Mesenteric fat pad (tissue), 1 donor: ENCODE results near the gene CD79A. TPM values are rescaled to one million over a fixed set of nuclear protein-coding genes. Genes with fewer than 3 reads are reported as not detected.
"Not testable (repeated sequence)": the region's sequence is repeated elsewhere in the genome, so short reads cannot be mapped to it uniquely, and the experiment has no call there.

Source experiments
- DNase-seq: peaks from one replicate; pipeline ENCODE4 v3.0.0-alpha.2; 2020; ENCODE audit warnings: low spot score
- total RNA-seq: library from RNA; stranded (reverse); fragmentation: NEBNext Ultra II Directional; extraction: Animal tissue kit (Norgen Biotek cat#: 25700); gene quantifications from one replicate; pipeline ENCODE4 v1.2.1, GENCODE V29; 2021
- donor health status: DM: yes; HTN: yes; CAD: no.

The CD79A gene
- total RNA-seq, 1 donor from 2014 or later = 0.61 TPM

DNA sequence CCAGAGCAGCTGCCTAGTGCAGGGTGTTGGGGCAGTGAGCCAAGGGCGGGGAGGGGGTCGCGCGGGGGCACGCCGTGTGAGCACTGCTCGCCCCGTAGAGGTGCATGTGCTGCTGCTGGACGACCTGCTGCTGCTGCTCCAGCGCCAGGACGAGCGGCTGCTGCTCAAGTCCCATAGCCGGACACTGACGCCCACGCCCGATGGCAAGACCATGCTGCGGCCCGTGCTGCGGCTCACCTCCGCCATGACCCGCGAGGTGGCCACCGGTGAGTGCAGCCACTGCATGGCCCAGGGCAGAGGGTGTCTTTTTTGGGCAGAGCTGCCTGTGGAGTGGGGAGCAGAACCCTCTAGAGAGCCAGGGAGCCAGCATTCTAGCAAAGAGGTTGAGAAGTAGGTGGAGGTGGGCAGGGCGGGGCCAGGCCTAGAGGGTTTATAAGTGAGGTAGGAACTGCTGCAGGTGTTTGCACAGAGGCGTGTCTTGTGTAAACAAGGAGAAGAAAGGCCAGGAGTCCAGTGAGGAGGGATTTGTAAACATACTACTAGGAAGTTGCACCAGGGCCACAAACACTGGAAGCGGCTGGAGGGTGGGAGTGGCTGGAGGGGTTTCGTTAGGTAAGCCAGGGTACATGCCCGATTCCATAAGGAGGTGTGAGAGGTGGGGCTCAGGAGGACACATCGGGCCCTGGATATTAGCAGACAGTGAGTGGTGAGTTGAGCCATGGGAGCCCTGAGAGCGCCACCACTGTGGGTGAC, 27.2 kb downstream of the CD79A start:
- DNase-seq = no peak

DNA sequence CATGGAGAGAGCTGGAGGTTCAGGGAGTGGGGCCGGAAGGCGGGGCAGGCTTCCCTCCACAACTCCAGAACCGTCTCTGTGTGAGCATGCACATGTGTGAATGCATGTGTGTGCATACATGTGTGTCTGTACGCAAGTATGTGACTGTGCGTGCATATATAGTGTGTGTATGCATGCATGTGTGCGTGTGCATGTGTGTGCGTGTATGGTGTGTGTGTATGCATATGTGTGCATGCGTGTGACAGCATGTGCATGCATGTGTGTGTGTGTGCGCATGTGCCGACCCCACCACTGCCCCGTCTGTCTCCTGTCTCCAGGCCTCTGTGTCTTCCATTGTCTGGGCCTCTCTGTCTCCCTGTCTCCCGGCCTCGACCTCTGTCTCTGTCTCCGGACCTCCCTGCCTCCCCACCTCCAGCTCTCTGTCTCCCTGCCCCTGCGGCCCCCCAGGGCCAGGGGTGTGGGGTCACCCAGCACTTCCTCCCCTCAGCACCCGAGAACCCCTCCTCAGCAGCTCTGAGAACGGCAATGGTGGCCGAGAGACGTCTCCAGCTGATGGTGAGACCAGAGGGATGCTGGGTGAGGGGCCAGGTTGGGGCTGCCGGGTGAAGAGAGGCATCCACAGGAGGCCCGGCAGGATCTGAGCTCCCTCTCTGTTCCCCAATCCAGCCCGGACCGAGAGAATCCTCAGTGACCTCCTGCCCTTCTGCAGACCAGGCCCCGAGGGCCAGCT, 28.4 kb downstream of the CD79A start:
- DNase-seq = no peak

DNA sequence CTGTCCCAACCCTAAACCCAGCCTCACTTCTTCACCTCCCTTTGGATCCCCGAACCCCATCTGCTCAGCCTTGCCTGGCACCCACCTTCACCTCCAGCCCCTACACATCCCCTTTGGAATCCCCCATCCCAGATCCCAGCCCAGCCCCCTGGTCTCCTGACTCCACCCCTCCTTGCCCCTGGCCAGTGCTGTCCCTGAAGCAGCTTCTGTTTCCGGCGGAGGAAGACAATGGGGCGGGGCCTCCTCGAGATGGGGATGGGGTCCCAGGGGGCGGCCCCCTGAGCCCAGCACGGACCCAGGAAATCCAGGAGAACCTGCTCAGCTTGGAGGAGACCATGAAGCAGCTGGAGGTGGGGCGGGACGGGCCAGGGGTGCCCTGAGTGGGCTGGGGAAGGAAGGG, 29.2 kb downstream of the CD79A start:
- DNase-seq = no peak

DNA sequence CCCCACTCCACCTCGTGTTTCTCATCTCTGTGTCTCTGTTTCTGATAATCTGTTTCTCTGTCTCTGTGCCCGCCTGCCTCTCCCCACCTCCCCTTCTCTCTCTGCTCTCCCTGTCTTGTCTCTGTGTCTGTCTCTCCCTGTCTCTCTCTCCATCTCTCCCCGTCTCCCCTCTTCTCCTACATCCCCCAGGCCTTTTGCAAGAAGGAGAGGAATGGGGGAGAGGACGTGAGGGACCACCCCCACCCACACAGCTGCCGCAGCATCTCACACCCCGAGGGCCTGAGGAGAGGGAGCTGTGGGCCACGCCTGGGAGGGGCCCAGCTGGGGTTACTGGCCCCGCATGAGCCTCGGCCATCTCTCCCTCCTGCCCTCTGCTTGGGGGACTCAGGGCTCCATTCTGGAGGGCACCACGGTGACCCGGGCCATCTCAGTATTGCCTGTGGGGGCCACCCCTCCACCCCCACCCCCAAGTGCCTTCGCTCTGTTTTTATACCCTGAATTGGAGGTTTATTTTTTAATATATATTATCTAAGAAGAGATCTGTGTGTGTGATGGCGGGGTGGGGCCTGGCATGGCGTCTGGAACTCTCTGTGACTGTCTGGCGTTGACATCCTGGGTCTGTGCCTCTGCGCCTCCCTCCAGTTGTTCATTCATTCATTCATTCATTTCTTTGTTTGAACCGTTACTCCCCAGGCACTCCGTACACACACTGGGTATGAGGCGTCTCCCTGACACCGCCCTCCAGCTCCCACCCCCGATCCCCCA, 30.0 kb downstream of the CD79A start:
- DNase-seq = no peak

DNA sequence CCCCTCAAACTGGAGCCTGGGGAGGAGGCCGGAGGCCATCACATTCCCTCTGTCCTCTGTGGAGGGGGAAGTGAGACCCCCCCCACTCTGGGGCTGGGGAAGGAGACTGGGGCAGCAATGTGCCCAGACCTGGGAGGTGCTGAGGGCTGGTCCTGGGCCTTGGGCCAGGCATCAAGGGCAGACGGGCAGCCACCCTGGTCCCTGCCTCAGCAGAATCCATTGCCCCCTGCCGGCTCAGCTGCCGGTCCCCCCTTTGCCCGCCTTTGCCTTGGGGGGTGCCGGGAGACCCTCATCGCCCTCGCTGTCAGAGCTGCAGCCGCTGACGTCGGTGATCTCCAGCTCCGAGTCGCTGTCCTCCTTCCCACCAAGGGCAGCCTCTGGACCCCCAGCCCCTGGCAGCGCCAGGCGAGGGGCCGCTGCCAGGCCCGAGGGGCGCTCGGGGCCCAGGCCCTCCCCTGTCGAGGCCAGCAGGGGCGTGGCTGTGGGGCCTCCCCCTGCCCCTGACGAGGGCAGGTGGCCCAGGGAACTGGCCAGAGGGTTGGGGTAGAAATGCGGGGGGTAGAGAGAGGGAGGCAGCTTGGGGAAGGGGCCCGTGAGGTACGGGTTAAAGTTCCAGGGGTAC, 31.0 kb downstream of the CD79A start:
- no peak for DNase-seq

DNA sequence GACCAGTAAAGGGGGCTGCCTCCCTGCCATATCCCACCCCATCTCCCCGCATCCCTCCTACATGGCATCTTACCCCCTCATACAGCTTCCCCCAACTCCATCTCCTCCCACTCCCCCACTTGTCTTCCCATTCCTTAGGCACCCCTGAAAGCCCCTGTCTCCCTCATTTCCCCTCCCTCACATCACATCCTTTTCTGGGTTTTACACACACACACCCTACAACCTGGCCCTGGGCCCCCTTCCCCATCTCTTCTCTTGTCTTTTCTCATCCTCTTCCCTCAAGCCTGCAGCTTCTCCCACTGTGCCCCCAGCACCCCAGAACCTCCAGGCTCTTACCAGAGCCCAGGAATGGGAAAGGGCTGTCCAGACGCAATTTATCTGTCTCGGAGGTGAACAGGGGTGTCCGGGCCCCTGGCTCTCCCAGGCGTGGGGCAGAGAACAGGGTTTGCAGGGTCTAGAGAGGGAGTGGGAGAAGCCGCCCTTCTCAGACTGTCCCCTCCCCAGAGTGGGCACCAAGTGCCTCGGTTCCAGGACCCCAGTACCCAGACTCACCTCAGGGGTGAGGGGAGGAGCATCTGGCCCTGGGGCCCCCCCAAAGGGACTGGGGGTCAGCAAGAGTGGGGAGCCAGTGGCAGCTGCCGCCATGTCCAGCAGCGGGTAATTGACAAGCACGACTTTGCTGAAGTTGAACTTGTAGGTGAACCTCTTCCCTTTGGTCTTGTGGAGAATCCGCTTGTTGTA, 31.8 kb downstream of the CD79A start:
- no peak for DNase-seq

DNA sequence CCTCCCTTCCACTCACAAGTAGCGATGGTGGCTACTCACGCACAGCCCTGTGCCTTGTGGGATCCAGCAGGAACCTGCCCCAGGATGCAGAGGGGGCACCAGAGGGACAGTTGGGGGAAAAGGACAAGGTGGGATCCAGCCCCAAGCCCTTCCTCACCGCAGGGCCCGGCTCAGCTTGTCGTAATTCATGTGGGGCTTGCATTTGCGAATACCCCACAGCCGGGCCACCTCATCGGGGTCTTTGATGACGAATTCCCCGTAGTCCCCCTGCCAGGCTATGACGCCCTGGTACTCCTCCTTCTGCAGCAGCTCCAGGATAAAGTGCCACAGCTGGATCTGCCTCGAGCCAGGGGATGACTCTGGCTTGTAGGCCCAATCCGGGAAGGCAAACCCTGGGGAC, 32.6 kb downstream of the CD79A start:
- DNase-seq = no peak

DNA sequence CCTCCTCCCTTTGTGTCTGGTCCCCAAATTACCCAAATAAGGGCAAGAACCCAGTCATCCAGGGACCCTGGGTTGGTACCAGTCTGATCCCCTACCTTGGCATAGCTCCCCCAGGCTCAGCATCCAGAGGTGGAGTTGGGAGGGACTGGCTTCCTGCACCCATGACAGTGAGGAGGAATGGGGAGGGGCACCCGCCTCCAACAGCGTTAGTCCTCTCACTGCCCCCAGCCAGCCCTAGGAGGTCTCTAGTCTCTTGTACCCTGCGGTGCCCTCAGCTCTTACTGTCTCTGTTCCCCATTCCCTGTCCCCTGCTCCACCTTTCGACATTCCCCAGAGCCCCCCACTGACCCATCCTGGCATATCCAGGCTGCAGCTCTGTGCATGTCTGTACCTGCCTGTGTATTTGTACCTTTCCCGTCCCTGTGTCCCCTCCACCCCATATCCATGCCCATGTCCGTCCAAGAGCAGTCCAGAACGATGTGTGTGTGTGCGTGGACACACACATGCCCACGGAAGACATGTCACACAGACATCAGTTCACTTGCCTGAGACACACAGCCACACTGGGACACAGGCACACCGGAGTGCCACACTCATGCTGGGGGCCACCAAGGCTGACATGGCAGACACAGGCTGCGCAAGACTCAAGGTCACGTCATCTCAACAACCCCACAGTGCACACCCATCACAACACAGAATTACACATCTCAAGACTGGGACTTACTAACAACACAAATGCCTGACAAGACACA, 33.3 kb downstream of the CD79A start:
- no peak for DNase-seq

DNA sequence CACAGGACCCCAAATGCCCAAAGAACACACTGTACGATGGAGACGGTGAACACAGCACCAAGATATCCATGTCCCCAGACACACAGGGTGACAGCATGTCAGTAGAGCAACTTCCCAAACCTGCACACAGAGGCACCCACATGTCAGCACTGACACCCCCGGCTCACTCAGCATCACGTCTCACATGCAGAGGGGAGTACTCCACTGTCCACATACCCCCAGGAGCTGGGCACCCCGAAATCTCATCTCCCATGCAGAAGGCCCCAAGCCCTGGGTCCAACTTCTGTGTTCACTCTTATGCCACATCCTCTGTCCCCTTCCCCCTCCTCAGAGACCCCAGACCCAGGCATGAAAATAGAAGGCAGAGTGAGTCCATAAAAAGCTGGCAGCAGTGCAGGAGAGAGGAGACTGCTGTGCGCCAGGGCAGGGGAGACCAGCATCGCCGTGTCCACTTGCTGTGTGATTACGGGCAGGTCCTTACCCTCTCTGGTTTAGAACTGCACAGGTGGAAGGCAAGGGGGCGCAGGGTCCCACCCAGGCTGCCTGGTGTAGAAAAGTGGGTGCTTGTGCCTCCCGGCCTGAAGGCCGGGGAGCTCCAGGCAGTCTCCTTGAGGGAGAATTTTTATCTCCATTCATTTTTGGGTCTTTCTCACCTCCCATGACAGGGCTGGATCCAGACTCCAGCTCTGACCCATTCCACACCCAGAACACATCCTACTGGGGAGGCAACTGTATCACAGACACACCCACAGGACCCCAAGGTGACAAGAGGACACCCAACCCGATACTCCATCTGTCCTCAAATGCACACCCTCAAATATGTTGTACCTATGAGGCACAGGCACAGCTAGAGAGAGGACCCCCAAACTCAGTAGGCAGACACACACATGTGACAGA, 34.2 kb downstream of the CD79A start:
- DNase-seq = no peak

DNA sequence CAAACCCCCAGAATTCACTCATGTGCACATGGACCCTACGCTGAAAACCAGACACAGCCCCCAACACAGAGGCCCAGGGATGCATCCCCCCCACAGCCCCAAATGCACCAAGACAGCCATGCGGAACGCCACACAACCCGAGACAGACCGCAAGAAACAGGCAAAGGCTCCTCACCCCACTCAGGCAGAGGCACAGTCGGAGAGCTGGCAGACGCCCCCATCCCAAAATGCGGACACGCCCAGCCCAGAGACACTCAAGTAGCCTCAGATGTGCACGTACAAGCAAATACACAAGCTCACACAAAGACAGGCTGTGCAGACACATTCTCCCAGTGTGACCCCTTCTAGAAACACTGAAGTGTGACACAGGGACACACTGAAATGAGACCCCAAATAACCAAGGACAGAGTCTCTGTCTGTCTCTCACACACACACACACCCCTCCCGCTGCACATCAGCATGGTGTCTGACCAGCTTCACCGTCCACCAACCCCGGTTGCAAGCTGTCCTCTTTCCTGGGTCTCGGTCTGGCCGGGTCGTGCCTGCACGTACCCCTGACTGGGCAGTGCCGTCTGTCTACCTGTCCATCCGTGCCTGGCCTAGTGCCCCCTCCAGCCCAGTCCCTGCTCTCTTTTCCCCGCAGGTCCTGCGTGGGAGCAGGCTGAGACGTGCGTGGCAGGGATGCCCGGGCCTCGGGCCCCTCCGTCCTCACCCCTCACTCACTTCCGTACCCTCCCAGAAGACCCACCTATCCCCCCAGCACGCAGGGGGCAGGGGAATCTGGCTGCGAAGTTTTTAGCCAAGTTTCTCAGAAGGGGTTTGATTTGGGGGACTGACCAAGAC, 35.0 kb downstream of the CD79A start:
- DNase-seq = no peak

DNA sequence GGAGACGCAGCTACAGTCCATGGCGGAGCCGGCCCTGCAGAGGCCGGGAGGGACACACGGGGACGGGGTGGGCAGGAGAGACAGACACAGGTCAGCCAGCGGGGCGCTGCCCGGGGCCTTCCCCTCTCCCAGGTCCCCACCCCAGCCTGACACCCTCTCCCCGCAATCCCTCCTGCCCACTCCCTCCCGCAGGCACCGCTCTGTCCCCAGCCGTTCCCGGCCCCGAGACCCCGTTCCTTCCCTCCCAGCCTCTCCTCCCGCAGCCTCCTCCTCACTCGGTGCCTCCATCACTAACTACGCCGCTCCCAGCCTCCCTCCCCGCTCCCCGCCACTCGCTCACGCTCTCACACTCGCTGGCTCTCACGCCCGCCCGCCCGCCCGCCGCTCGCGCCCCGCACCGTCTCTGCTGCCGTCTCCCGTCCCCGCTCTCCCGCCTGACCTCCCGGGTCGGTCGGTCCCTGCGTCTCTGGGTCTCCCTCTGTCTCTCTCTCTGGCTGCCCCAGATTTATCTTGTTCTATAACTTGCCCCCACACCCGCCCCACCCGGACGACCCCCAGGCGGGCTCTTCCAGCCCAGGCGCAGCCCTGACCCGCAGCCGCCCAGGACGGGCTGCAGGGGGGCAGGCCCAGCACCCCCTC, 35.9 kb downstream of the CD79A start:
- no peak for DNase-seq

DNA sequence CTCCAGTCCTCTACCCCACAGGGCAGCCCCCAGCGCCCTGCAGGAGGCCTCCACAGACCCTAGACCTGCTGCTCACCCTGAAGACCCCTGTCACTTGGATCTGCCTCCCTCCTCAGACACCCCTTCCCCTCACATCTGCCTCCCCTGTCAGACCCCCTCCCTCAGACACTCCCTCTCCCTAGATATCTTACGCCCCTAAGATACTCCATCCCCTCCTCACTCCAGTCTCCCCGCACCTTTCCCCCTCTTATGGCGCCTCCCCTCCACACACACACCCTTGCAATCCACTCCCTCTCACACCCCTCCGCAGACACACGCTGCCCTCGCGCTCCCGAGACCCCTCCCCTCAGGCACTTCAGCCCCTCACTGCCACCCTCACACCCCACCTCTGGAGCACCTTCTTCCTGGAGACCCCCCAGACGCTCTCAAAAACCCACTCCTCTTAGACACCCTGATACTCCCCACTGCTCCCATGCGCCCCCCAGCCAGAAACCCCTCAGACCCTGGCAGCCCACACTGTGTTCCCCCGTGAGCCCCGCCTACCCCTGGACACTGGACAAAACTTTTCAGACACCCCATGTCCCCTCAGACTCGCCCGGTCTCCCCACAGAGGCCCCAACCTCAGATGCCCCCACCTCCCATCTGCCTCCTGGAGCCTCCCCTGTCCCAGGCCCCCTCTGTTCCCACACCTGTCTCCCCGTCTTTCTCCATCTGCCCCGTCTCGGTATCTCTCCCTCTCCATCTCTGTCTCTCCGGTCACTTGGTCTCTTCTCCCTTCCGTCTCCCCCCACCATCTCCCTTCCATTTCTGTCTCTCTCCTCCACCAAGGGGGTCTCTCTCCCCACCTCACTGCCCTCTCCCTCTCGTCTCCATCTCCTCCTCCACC, 36.7 kb downstream of the CD79A start:
- no peak for DNase-seq

DNA sequence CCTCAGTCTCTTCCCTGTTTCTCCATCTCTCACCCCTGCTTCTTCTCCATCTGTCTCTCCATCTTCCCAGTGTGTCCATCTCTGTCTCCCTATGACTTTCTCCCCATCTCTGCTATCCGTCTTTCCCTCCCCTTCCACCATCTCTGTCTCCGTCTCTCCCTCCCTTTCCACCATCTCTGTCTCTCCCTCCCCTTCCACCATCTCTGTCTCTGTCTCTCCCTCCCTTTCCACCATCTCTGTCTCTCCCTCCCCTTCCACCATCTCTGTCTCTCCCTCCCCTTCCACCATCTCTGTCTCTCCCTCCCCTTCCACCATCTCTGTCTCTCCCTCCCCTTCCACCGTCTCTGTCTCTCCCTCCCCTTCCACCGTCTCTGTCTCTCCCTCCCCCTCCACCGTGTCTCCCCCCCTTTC, 37.4 kb downstream of the CD79A start:
- DNase-seq = not testable (repeated sequence)

DNA sequence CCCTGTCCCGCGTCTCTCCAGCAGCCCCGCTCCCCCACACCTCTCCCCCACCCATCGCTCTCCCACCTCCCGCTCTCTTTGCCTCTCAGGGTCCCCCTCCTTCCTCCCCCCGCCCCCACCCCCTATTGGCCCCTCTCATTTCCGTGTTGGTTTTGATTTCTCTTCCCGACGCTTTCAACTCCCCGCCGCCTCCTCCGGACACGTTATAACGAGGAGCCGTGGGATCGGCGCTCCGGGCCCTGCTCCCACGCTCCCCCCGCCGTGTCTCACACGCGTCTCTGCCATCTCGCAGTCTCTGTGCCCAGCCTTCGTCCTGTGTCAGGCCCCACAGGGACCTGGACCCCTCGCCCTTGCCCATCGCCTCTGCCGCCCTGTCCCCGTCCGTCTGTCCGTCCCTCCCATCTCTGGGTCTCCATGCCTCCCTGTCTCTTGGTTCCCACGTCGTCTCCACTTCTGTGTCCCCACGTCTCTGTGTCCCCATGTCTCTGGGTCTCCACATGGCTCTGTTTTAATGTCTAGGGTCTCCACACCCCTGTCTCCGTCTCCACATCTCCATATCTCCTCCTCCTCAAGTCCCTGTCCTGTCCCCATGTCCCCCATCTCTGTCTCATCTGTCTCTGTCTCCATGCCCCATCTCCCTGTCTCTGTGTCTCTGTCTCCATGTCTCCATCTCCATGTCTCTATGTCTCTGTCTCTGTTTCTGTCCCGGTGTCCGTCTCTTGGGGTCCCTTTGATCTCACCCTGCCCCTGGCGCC, 38.1 kb downstream of the CD79A start:
- DNase-seq = no peak

DNA sequence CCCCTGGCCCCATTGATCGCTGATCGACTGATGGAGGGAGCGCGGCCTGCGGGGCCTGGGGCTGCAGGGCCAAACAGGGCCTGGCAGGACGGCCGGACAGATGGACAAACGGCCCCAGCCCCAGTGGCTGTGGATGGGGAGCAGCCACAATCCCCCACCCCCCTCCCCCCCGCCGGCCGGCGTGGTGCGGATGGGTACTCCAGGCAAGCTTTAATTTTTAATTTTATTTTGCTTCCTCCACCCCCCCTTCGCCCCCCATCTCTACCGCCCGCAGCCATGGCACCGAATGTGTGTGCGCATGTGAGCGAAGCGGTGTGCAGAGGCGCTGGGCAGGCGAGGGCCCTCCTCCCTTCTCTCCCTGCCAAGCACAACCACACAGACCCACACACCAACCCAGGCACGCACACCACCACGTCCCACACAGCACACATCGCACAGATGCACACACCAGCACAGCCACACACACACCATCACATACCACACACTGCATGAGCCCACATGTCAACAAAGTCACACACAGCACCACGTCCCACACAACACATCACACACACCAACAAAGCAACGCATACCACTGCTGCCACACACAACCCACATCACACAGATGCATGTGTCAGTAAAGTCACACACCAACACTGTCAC, 38.8 kb downstream of the CD79A start:
- no peak for DNase-seq
